Measurements from ENCODE around the gene FHIP1A.

FHIP1A gene

GRCh38 chr4:151439320-151439719 lies 30.3 kb downstream of the FHIP1A start:
- Histone ChIP-seq H3K9ac (ENCODE audit: low read length) (no peak overlapping the region), H3K14ac (ENCODE audit: low read length) (no peak overlapping the region), H2BK120ac (ENCODE audit: insufficient read depth, low read length, poor library complexity) (no peak overlapping the region), H2AK5ac (ENCODE audit: low read length) (no peak overlapping the region), H3K4me1 (ENCODE audit: control insufficient read depth in 1 of 2, insufficient read depth in 2 of 2, low read length in 2 of 2) (no peaks in the 10 kb centered on the region), H2BK5ac (ENCODE audit: low read depth, low read length, poor library complexity) (no peak overlapping the region), H3K27me3 (ENCODE audit: insufficient read depth, low read length) (no peaks in the 10 kb centered on the region), H3K18ac (ENCODE audit: low read length) (no peak overlapping the region), H4K91ac (ENCODE audit: low read depth, low read length) (no peak overlapping the region), H3K9me3 (ENCODE audit: insufficient read depth, low read depth, low read length) (no peaks in the 10 kb centered on the region), H3K4ac (ENCODE audit: low read depth, low read length) (no peak overlapping the region), H3K79me1 (ENCODE audit: low read length) (no peaks in the 10 kb centered on the region), H4K12ac (ENCODE audit: low read depth, low read length) (no peak overlapping the region), H3K27ac (ENCODE audit: low read depth, low read length) (no peak overlapping the region), H2BK12ac (ENCODE audit: low read length) (no peak overlapping the region), H3K4me2 (ENCODE audit: low read length) (no peak overlapping the region), H3K36me3 (ENCODE audit: control insufficient read depth in 1 of 2, insufficient read depth in 2 of 2, low read length in 2 of 2) (no peaks in the 10 kb centered on the region), H3K23ac (ENCODE audit: low read length) (no peak overlapping the region), H4K8ac (ENCODE audit: low read depth, low read length) (no peak overlapping the region), H2AFZ (ENCODE audit: insufficient read depth, low read length, poor library complexity) (no peak overlapping the region), H3K4me3 (ENCODE audit: low read depth, low read length) (no peak overlapping the region), H3K79me2 (ENCODE audit: control insufficient read depth, insufficient read depth, low read length, poor library complexity) (no peaks in the 10 kb centered on the region)
- DNase-seq: no peak

- WGBS (ENCODE audit: extremely low coverage, insufficient coverage, insufficient read length): no CpG with 5 or more reads among the region's 2 CpGs
Measured at GRCh38 chr4:151442002-151442401, 33.0 kb downstream of the FHIP1A start.

GRCh38 chr4:151443247-151443646 lies 34.3 kb downstream of the FHIP1A start:
- Histone ChIP-seq H3K79me1 (ENCODE audit: low read length) (no peaks in the 10 kb centered on the region), H3K4me1 (ENCODE audit: control insufficient read depth in 1 of 2, insufficient read depth in 2 of 2, low read length in 2 of 2) (no peaks in the 10 kb centered on the region), H4K12ac (ENCODE audit: low read depth, low read length) (no peak overlapping the region), H2AFZ (ENCODE audit: insufficient read depth, low read length, poor library complexity) (no peak overlapping the region), H2BK12ac (ENCODE audit: low read length) (no peak overlapping the region), H3K4me2 (ENCODE audit: low read length) (no peak overlapping the region), H3K36me3 (ENCODE audit: control insufficient read depth in 1 of 2, insufficient read depth in 2 of 2, low read length in 2 of 2) (no peaks in the 10 kb centered on the region), H2BK120ac (ENCODE audit: insufficient read depth, low read length, poor library complexity) (no peak overlapping the region), H3K79me2 (ENCODE audit: control insufficient read depth, insufficient read depth, low read length, poor library complexity) (no peaks in the 10 kb centered on the region), H3K27ac (ENCODE audit: low read depth, low read length) (no peak overlapping the region), H2AK5ac (ENCODE audit: low read length) (no peak overlapping the region), H4K8ac (ENCODE audit: low read depth, low read length) (no peak overlapping the region), H3K23ac (ENCODE audit: low read length) (no peak overlapping the region), H3K9me3 (ENCODE audit: insufficient read depth, low read depth, low read length) (no peaks in the 10 kb centered on the region), H4K91ac (ENCODE audit: low read depth, low read length) (no peak overlapping the region), H3K9ac (ENCODE audit: low read length) (no peak overlapping the region), H3K4ac (ENCODE audit: low read depth, low read length) (no peak overlapping the region), H3K14ac (ENCODE audit: low read length) (no peak overlapping the region), H3K4me3 (ENCODE audit: low read depth, low read length) (no peak overlapping the region), H2BK5ac (ENCODE audit: low read depth, low read length, poor library complexity) (no peak overlapping the region), H3K18ac (ENCODE audit: low read length) (no peak overlapping the region), H3K27me3 (ENCODE audit: insufficient read depth, low read length) (no peaks in the 10 kb centered on the region)
- WGBS (ENCODE audit: extremely low coverage, insufficient coverage, insufficient read length): no CpG with 5 or more reads among the region's 5 CpGs
- DNase-seq: no peak

More at GRCh38 chr4:151442002-151442401, 33.0 kb downstream of the FHIP1A start:
- Histone ChIP-seq H3K9me3 (ENCODE audit: insufficient read depth, low read depth, low read length) (no peaks in the 10 kb centered on the region), H3K4me3 (ENCODE audit: low read depth, low read length) (no peak overlapping the region), H4K91ac (ENCODE audit: low read depth, low read length) (no peak overlapping the region), H4K12ac (ENCODE audit: low read depth, low read length) (no peak overlapping the region), H2BK5ac (ENCODE audit: low read depth, low read length, poor library complexity) (no peak overlapping the region), H3K27me3 (ENCODE audit: insufficient read depth, low read length) (no peaks in the 10 kb centered on the region), H3K79me2 (ENCODE audit: control insufficient read depth, insufficient read depth, low read length, poor library complexity) (no peaks in the 10 kb centered on the region), H3K18ac (ENCODE audit: low read length) (no peak overlapping the region), H3K4me1 (ENCODE audit: control insufficient read depth in 1 of 2, insufficient read depth in 2 of 2, low read length in 2 of 2) (no peaks in the 10 kb centered on the region), H2BK120ac (ENCODE audit: insufficient read depth, low read length, poor library complexity) (no peak overlapping the region), H3K27ac (ENCODE audit: low read depth, low read length) (no peak overlapping the region), H3K4ac (ENCODE audit: low read depth, low read length) (no peak overlapping the region), H3K9ac (ENCODE audit: low read length) (no peak overlapping the region), H2BK12ac (ENCODE audit: low read length) (no peak overlapping the region), H3K79me1 (ENCODE audit: low read length) (no peaks in the 10 kb centered on the region), H4K8ac (ENCODE audit: low read depth, low read length) (no peak overlapping the region), H2AK5ac (ENCODE audit: low read length) (no peak overlapping the region), H3K36me3 (ENCODE audit: control insufficient read depth in 1 of 2, insufficient read depth in 2 of 2, low read length in 2 of 2) (no peaks in the 10 kb centered on the region), H2AFZ (ENCODE audit: insufficient read depth, low read length, poor library complexity) (no peak overlapping the region), H3K14ac (ENCODE audit: low read length) (no peak overlapping the region), H3K23ac (ENCODE audit: low read length) (no peak overlapping the region), H3K4me2 (ENCODE audit: low read length) (no peak overlapping the region)
- no peak for DNase-seq

- Histone ChIP-seq H2AFZ (ENCODE audit: insufficient read depth, low read length, poor library complexity) (no peak overlapping the region), H4K12ac (ENCODE audit: low read depth, low read length) (no peak overlapping the region), H2BK5ac (ENCODE audit: low read depth, low read length, poor library complexity) (no peak overlapping the region), H4K8ac (ENCODE audit: low read depth, low read length) (no peak overlapping the region), H4K91ac (ENCODE audit: low read depth, low read length) (no peak overlapping the region), H3K27me3 (ENCODE audit: insufficient read depth, low read length) (no peaks in the 10 kb centered on the region), H3K27ac (ENCODE audit: low read depth, low read length) (no peak overlapping the region), H3K36me3 (ENCODE audit: control insufficient read depth in 1 of 2, insufficient read depth in 2 of 2, low read length in 2 of 2) (no peaks in the 10 kb centered on the region), H3K4me3 (ENCODE audit: low read depth, low read length) (no peak overlapping the region), H3K4ac (ENCODE audit: low read depth, low read length) (no peak overlapping the region), H2BK12ac (ENCODE audit: low read length) (no peak overlapping the region), H2BK120ac (ENCODE audit: insufficient read depth, low read length, poor library complexity) (no peak overlapping the region), H3K79me1 (ENCODE audit: low read length) (no peaks in the 10 kb centered on the region), H3K9ac (ENCODE audit: low read length) (no peak overlapping the region), H3K4me1 (ENCODE audit: control insufficient read depth in 1 of 2, insufficient read depth in 2 of 2, low read length in 2 of 2) (no peaks in the 10 kb centered on the region), H3K23ac (ENCODE audit: low read length) (peak overlapping the region; percentile 2), H3K14ac (ENCODE audit: low read length) (no peak overlapping the region), H3K9me3 (ENCODE audit: insufficient read depth, low read depth, low read length) (no peaks in the 10 kb centered on the region), H3K4me2 (ENCODE audit: low read length) (no peak overlapping the region), H2AK5ac (ENCODE audit: low read length) (no peak overlapping the region), H3K18ac (ENCODE audit: low read length) (no peak overlapping the region), H3K79me2 (ENCODE audit: control insufficient read depth, insufficient read depth, low read length, poor library complexity) (no peaks in the 10 kb centered on the region)
- WGBS (ENCODE audit: extremely low coverage, insufficient coverage, insufficient read length): no CpG with 5 or more reads among the region's 6 CpGs
- DNase-seq: no peak
Measured at GRCh38 chr4:151443752-151444151, 34.8 kb downstream of the FHIP1A start.

Measured in trophoblast cell (in vitro differentiated cells and primary cell).